CD4-positive, alpha-beta T cell treated with Interleukin-12 subunit alpha and Interleukin-12 subunit beta, for 1 hour (primary cell): ENCODE measurements around the gene SGMS1.
"Not testable (repeated sequence)": the region's sequence is repeated elsewhere in the genome, so short reads cannot be mapped to it uniquely, and the experiment has no call there.

Experiments
- DNase-seq: peaks from one replicate; pipeline ENCODE4 v3.0.0-alpha.2; 2020

Gene SGMS1

GRCh38 chr10:50355693-50356480 lies 267.9 kb downstream of the SGMS1 start:
- DNase-seq: not testable (repeated sequence)

GRCh38 chr10:50351483-50352146 lies 272.1 kb downstream of the SGMS1 start:
- no peak for DNase-seq

GRCh38 chr10:50350366-50350765 lies 273.4 kb downstream of the SGMS1 start:
- no peak for DNase-seq

- DNase-seq: no peak
Measured at GRCh38 chr10:50349554-50349953, 274.2 kb downstream of the SGMS1 start.

GRCh38 chr10:50347394-50347802 lies 276.4 kb downstream of the SGMS1 start:
- DNase-seq: peak; percentile 7

- DNase-seq: no peak
Measured at GRCh38 chr10:50346942-50347341, 276.8 kb downstream of the SGMS1 start.

- DNase-seq: no peak
Measured at GRCh38 chr10:50345545-50345944, 278.2 kb downstream of the SGMS1 start.

- no peak for DNase-seq
Measured at GRCh38 chr10:50343702-50344331, 279.9 kb downstream of the SGMS1 start.

- DNase-seq: no peak
Measured at GRCh38 chr10:50341987-50342386, 281.8 kb downstream of the SGMS1 start.

GRCh38 chr10:50336140-50336539 lies 287.6 kb downstream of the SGMS1 start:
- DNase-seq: no peak

- DNase-seq: no peak
Measured at GRCh38 chr10:50335397-50335796, 288.4 kb downstream of the SGMS1 start.

- no peak for DNase-seq
Measured at GRCh38 chr10:50334273-50334672, 289.5 kb downstream of the SGMS1 start.

GRCh38 chr10:50333872-50334271 lies 289.9 kb downstream of the SGMS1 start:
- DNase-seq: no peak

- no peak for DNase-seq
Measured at GRCh38 chr10:50332108-50332842, 291.5 kb downstream of the SGMS1 start.

GRCh38 chr10:50331486-50331885 lies 292.3 kb downstream of the SGMS1 start:
- DNase-seq: no peak

GRCh38 chr10:50326757-50327701 lies 296.7 kb downstream of the SGMS1 start:
- DNase-seq: no peak

GRCh38 chr10:50326172-50326555 lies 297.6 kb downstream of the SGMS1 start:
- DNase-seq: no peak

- no peak for DNase-seq
Measured at GRCh38 chr10:50325449-50326171, 298.1 kb downstream of the SGMS1 start.

- no peak for DNase-seq
Measured at GRCh38 chr10:50324680-50325393, 298.9 kb downstream of the SGMS1 start.

GRCh38 chr10:50324046-50324445 lies 299.7 kb downstream of the SGMS1 start:
- no peak for DNase-seq

- DNase-seq: peak; percentile 5
Measured at GRCh38 chr10:50322077-50322476, 301.7 kb downstream of the SGMS1 start.
